ENCODE measurements around the gene GADL1. TPM values are rescaled to one million over a fixed set of nuclear protein-coding genes. Genes with fewer than 3 reads are reported as not detected.

The GADL1 gene
- total RNA-seq (2014; rRNA removed; shearing (Covaris generic)) = not detected in 2 replicates

GRCh38 chr3:30894521-30895251, at the start of gene GADL1:
Gene GADL1 (minus strand): TSS chr3:30894661. CDS start chr3:30894614, 47 bp downstream.
- H3K36me3 ChIP-seq (replicated peaks; ENCODE audit: control insufficient read depth, insufficient read depth, low read length) = no peaks in the 10 kb centered on the region
- peak within 1 kb of the TSS; percentile 33 for H3K4me3 ChIP-seq (ENCODE audit: insufficient read depth, low read depth, low read length)
- peaks cover 18% of the 10 kb centered on the region for H3K27me3 ChIP-seq (ENCODE audit: control insufficient read depth, insufficient read depth, low read length)
- DNase-seq = peak; percentile 78

- no peak for DNase-seq
- H3K4me3 ChIP-seq (ENCODE audit: insufficient read depth, low read depth, low read length) = no peak overlapping the region
- no peaks in the 10 kb centered on the region for H3K36me3 ChIP-seq (replicated peaks; ENCODE audit: control insufficient read depth, insufficient read depth, low read length)
- no peaks in the 10 kb centered on the region for H3K27me3 ChIP-seq (ENCODE audit: control insufficient read depth, insufficient read depth, low read length)
Observed at GRCh38 chr3:30944124-30944523, 49.7 kb upstream of the GADL1 start.

GRCh38 chr3:30943206-30943605, 48.7 kb upstream of the GADL1 start:
- DNase-seq = no peak
- no peak overlapping the region for H3K4me3 ChIP-seq (ENCODE audit: insufficient read depth, low read depth, low read length)
- no peaks in the 10 kb centered on the region for H3K27me3 ChIP-seq (ENCODE audit: control insufficient read depth, insufficient read depth, low read length)
- no peaks in the 10 kb centered on the region for H3K36me3 ChIP-seq (replicated peaks; ENCODE audit: control insufficient read depth, insufficient read depth, low read length)

GRCh38 chr3:30941342-30941741, 46.9 kb upstream of the GADL1 start:
- no peak overlapping the region for H3K4me3 ChIP-seq (ENCODE audit: insufficient read depth, low read depth, low read length)

GRCh38 chr3:30940740-30941139, 46.3 kb upstream of the GADL1 start:
- Histone ChIP-seq H3K27me3 (ENCODE audit: control insufficient read depth, insufficient read depth, low read length) (no peaks in the 10 kb centered on the region), H3K4me3 (ENCODE audit: insufficient read depth, low read depth, low read length) (no peak overlapping the region), H3K36me3 (replicated peaks; ENCODE audit: control insufficient read depth, insufficient read depth, low read length) (no peaks in the 10 kb centered on the region)
- DNase-seq = no peak

More at GRCh38 chr3:30941342-30941741, 46.9 kb upstream of the GADL1 start:
- DNase-seq = no peak
- Histone ChIP-seq H3K27me3 (ENCODE audit: control insufficient read depth, insufficient read depth, low read length) (no peaks in the 10 kb centered on the region), H3K36me3 (replicated peaks; ENCODE audit: control insufficient read depth, insufficient read depth, low read length) (no peaks in the 10 kb centered on the region)

GRCh38 chr3:30934208-30934550, 39.7 kb upstream of the GADL1 start:
- H3K36me3 ChIP-seq (replicated peaks; ENCODE audit: control insufficient read depth, insufficient read depth, low read length) = no peaks in the 10 kb centered on the region
- no peaks in the 10 kb centered on the region for H3K27me3 ChIP-seq (ENCODE audit: control insufficient read depth, insufficient read depth, low read length)
- no peak for DNase-seq
- no peak overlapping the region for H3K4me3 ChIP-seq (ENCODE audit: insufficient read depth, low read depth, low read length)

GRCh38 chr3:30933478-30934207, 39.2 kb upstream of the GADL1 start:
- Histone ChIP-seq H3K36me3 (replicated peaks; ENCODE audit: control insufficient read depth, insufficient read depth, low read length) (no peaks in the 10 kb centered on the region), H3K27me3 (ENCODE audit: control insufficient read depth, insufficient read depth, low read length) (no peaks in the 10 kb centered on the region), H3K4me3 (ENCODE audit: insufficient read depth, low read depth, low read length) (no peak overlapping the region)
- DNase-seq = no peak

- Histone ChIP-seq H3K4me3 (ENCODE audit: insufficient read depth, low read depth, low read length) (no peak overlapping the region), H3K27me3 (ENCODE audit: control insufficient read depth, insufficient read depth, low read length) (no peaks in the 10 kb centered on the region)
- no peak for DNase-seq
Observed at GRCh38 chr3:30932513-30933098, 38.1 kb upstream of the GADL1 start.

GRCh38 chr3:30924763-30925162, 30.3 kb upstream of the GADL1 start:
- H3K36me3 ChIP-seq (replicated peaks; ENCODE audit: control insufficient read depth, insufficient read depth, low read length) = no peaks in the 10 kb centered on the region
- no peak for DNase-seq
- no peaks in the 10 kb centered on the region for H3K27me3 ChIP-seq (ENCODE audit: control insufficient read depth, insufficient read depth, low read length)
- no peak overlapping the region for H3K4me3 ChIP-seq (ENCODE audit: insufficient read depth, low read depth, low read length)

More at GRCh38 chr3:30932513-30933098, 38.1 kb upstream of the GADL1 start:
- H3K36me3 ChIP-seq (replicated peaks; ENCODE audit: control insufficient read depth, insufficient read depth, low read length) = no peaks in the 10 kb centered on the region

- H3K27me3 ChIP-seq (ENCODE audit: control insufficient read depth, insufficient read depth, low read length) = no peaks in the 10 kb centered on the region
- no peak for DNase-seq
Observed at GRCh38 chr3:30919564-30919963, 25.1 kb upstream of the GADL1 start.

GRCh38 chr3:30918761-30919160, 24.3 kb upstream of the GADL1 start:
- Histone ChIP-seq H3K36me3 (replicated peaks; ENCODE audit: control insufficient read depth, insufficient read depth, low read length) (no peaks in the 10 kb centered on the region), H3K27me3 (ENCODE audit: control insufficient read depth, insufficient read depth, low read length) (no peaks in the 10 kb centered on the region), H3K4me3 (ENCODE audit: insufficient read depth, low read depth, low read length) (no peak overlapping the region)
- DNase-seq = no peak

More at GRCh38 chr3:30919564-30919963, 25.1 kb upstream of the GADL1 start:
- Histone ChIP-seq H3K4me3 (ENCODE audit: insufficient read depth, low read depth, low read length) (no peak overlapping the region), H3K36me3 (replicated peaks; ENCODE audit: control insufficient read depth, insufficient read depth, low read length) (no peaks in the 10 kb centered on the region)

- H3K36me3 ChIP-seq (replicated peaks; ENCODE audit: control insufficient read depth, insufficient read depth, low read length) = no peaks in the 10 kb centered on the region
- no peak overlapping the region for H3K4me3 ChIP-seq (ENCODE audit: insufficient read depth, low read depth, low read length)
- DNase-seq = no peak
- H3K27me3 ChIP-seq (ENCODE audit: control insufficient read depth, insufficient read depth, low read length) = no peaks in the 10 kb centered on the region
Observed at GRCh38 chr3:30915782-30916181, 21.3 kb upstream of the GADL1 start.

GRCh38 chr3:30914696-30915095, 20.2 kb upstream of the GADL1 start:
- H3K27me3 ChIP-seq (ENCODE audit: control insufficient read depth, insufficient read depth, low read length) = no peaks in the 10 kb centered on the region
- H3K36me3 ChIP-seq (replicated peaks; ENCODE audit: control insufficient read depth, insufficient read depth, low read length) = no peaks in the 10 kb centered on the region
- DNase-seq = no peak
- H3K4me3 ChIP-seq (ENCODE audit: insufficient read depth, low read depth, low read length) = no peak overlapping the region

GRCh38 chr3:30913176-30913575, 18.7 kb upstream of the GADL1 start:
- Histone ChIP-seq H3K36me3 (replicated peaks; ENCODE audit: control insufficient read depth, insufficient read depth, low read length) (no peaks in the 10 kb centered on the region), H3K4me3 (ENCODE audit: insufficient read depth, low read depth, low read length) (no peak overlapping the region)
- DNase-seq = no peak

GRCh38 chr3:30912301-30912700, 17.8 kb upstream of the GADL1 start:
- no peak for DNase-seq
- Histone ChIP-seq H3K27me3 (ENCODE audit: control insufficient read depth, insufficient read depth, low read length) (no peaks in the 10 kb centered on the region), H3K36me3 (replicated peaks; ENCODE audit: control insufficient read depth, insufficient read depth, low read length) (no peaks in the 10 kb centered on the region), H3K4me3 (ENCODE audit: insufficient read depth, low read depth, low read length) (no peak overlapping the region)

More at GRCh38 chr3:30913176-30913575, 18.7 kb upstream of the GADL1 start:
- H3K27me3 ChIP-seq (ENCODE audit: control insufficient read depth, insufficient read depth, low read length) = no peaks in the 10 kb centered on the region
